HFFc6 (cell line): ENCODE results near the gene HSPA1B. TPM values are rescaled to one million over a fixed set of nuclear protein-coding genes. Genes with fewer than 3 reads are reported as not detected.
"Not testable (repeated sequence)": the region's sequence is repeated elsewhere in the genome, so short reads cannot be mapped to it uniquely, and the experiment has no call there.

Experiments used
- DNase-seq: peaks from one replicate; pipeline ENCODE4 v3.0.0-alpha.2; 2018
- H3K27ac Mint-ChIP-seq: 2 replicates; pipeline ENCODE4 v1.8.0; 2020; ENCODE audit warnings: mild to moderate bottlenecking, mixed read lengths
- H3K27me3 Mint-ChIP-seq: 2 replicates; pipeline ENCODE4 v1.8.0; 2021; ENCODE audit warnings: mild to moderate bottlenecking, moderate library complexity, mixed read lengths; ENCODE audit not compliant: insufficient read depth
- H3K36me3 Mint-ChIP-seq: 2 replicates; pipeline ENCODE4 v1.8.0; 2021; ENCODE audit warnings: low read depth, mixed read lengths
- H3K4me1 Mint-ChIP-seq: 2 replicates; pipeline ENCODE4 v1.8.0; 2020; ENCODE audit warnings: low read depth, mixed read lengths
- H3K4me3 Mint-ChIP-seq: 2 replicates; pipeline ENCODE4 v1.8.0; 2020; ENCODE audit warnings: mild to moderate bottlenecking, moderate library complexity, mixed read lengths
- H3K9me3 Mint-ChIP-seq: 2 replicates; pipeline ENCODE4 v1.8.0; 2020; ENCODE audit warnings: mild to moderate bottlenecking, mixed read lengths
- total RNA-seq, 6 experiments: library from RNA; stranded (reverse); fragmentation: NEBNext Ultra II Directional; extraction: Animal tissue kit (Norgen Biotek cat#: 25700); gene quantifications; 2 replicates in 1 of 6; 3 replicates in 5 of 6; pipeline ENCODE4 v1.2.3, GENCODE V29; 2021
- TF ChIP-seq, protein P1 (sequence below): fragments of 200-600 bp; sonication (generic); IDR thresholded peaks from 2 replicates; pipeline ENCODE4 v1.5.0; 2021; ENCODE audit warnings: antibody characterized with exemption, mild to moderate bottlenecking

The HSPA1B gene
- total RNA-seq, 6 experiments from 2014 or later: 95.5 to 116 (median 98.9) TPM

DNA sequence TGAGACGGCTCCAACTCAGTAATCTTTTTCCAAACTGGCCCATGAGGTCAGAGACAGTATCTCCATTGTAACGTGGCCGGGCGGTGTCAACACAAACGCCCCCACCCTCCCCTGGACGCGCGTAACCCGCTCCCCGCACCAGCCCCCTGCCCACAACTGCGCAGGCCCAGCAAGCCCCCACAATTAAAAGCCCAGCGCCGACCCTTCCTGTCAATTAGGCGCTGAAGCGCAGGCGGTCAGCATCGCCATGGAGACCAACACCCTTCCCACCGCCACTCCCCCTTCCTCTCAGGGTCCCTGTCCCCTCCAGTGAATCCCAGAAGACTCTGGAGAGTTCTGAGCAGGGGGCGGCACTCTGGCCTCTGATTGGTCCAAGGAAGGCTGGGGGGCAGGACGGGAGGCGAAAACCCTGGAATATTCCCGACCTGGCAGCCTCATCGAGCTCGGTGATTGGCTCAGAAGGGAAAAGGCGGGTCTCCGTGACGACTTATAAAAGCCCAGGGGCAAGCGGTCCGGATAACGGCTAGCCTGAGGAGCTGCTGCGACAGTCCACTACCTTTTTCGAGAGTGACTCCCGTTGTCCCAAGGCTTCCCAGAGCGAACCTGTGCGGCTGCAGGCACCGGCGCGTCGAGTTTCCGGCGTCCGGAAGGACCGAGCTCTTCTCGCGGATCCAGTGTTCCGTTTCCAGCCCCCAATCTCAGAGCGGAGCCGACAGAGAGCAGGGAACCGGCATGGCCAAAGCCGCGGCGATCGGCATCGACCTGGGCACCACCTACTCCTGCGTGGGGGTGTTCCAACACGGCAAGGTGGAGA is 12.3 kb upstream of the HSPA1B start, which contains the start of the genes HSPA1A and HSPA1L:
Gene HSPA1A, plus strand, starts transcription at position 519 of the 814 bp plus-strand sequence. Its CDS starts 214 bp downstream, at position 733.
Gene HSPA1L, minus strand, starts transcription at position 259 of the 814 bp plus-strand sequence. CDS start 3,311 bp downstream, outside the sequence.
- Mint-ChIP-seq H3K27me3 (peaks cover 8% of the 10 kb centered on the region), H3K9me3 (peaks cover 11% of the 10 kb centered on the region), H3K36me3 (peaks cover 18% of the 10 kb centered on the region), H3K4me3 (peak within 1 kb of the TSS; percentile 94), H3K27ac (peak within 1 kb of the TSS; percentile 99), H3K4me1 (peaks cover 43% of the 10 kb centered on the region)
- peak; percentile 97 for DNase-seq
- TF ChIP-seq, protein P1, sequence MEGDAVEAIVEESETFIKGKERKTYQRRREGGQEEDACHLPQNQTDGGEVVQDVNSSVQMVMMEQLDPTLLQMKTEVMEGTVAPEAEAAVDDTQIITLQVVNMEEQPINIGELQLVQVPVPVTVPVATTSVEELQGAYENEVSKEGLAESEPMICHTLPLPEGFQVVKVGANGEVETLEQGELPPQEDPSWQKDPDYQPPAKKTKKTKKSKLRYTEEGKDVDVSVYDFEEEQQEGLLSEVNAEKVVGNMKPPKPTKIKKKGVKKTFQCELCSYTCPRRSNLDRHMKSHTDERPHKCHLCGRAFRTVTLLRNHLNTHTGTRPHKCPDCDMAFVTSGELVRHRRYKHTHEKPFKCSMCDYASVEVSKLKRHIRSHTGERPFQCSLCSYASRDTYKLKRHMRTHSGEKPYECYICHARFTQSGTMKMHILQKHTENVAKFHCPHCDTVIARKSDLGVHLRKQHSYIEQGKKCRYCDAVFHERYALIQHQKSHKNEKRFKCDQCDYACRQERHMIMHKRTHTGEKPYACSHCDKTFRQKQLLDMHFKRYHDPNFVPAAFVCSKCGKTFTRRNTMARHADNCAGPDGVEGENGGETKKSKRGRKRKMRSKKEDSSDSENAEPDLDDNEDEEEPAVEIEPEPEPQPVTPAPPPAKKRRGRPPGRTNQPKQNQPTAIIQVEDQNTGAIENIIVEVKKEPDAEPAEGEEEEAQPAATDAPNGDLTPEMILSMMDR: no peak

DNA sequence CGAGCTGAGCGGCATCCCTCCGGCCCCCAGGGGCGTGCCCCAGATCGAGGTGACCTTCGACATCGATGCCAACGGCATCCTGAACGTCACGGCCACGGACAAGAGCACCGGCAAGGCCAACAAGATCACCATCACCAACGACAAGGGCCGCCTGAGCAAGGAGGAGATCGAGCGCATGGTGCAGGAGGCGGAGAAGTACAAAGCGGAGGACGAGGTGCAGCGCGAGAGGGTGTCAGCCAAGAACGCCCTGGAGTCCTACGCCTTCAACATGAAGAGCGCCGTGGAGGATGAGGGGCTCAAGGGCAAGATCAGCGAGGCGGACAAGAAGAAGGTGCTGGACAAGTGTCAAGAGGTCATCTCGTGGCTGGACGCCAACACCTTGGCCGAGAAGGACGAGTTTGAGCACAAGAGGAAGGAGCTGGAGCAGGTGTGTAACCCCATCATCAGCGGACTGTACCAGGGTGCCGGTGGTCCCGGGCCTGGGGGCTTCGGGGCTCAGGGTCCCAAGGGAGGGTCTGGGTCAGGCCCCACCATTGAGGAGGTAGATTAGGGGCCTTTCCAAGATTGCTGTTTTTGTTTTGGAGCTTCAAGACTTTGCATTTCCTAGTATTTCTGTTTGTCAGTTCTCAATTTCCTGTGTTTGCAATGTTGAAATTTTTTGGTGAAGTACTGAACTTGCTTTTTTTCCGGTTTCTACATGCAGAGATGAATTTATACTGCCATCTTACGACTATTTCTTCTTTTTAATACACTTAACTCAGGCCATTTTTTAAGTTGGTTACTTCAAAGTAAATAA is 10.2 kb upstream of the HSPA1B start:
- DNase-seq: not testable (repeated sequence)
- peak overlapping the region; percentile 37 for H3K27ac Mint-ChIP-seq
- peaks cover 58% of the 10 kb centered on the region for H3K4me1 Mint-ChIP-seq

DNA sequence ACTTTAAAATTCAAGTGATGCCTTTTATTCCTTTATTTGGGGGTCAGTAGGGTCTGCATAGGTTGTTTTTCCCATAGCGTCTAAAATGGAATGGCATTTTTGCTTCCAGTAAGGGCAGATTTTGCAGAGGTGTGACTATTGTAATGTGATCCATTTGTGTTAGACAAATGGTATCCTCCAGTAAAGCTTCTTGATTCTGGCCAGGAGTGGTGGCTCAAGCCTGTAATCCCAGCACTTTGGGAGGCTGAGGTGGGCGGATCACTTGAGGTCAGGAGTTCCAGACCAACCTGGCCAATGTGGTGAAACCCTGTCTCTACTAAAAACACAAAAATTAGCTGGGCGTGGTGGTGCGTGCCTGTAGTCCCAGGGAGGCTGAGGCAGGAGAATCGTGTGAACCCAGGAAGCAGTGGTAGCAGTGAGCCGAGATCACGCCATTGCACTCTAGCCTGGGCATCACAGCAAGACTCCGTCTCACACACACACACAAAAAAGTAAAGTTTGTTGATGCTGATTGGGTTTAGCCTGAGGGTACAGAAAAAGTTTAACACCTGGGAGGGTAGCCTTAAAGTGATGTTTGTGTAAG is 9.5 kb upstream of the HSPA1B start:
- Mint-ChIP-seq H3K4me1 (peaks cover 65% of the 10 kb centered on the region), H3K4me3 (peak overlapping the region; percentile 86), H3K27ac (peak overlapping the region; percentile 48), H3K9me3 (peaks cover 11% of the 10 kb centered on the region), H3K36me3 (peaks cover 18% of the 10 kb centered on the region), H3K27me3 (peaks cover 11% of the 10 kb centered on the region)
- not testable (repeated sequence) for DNase-seq

More for the DNA sequence above, 10.2 kb upstream of the HSPA1B start:
- peak overlapping the region; percentile 86 for H3K4me3 Mint-ChIP-seq
- H3K9me3 Mint-ChIP-seq: peaks cover 11% of the 10 kb centered on the region
- peaks cover 11% of the 10 kb centered on the region for H3K27me3 Mint-ChIP-seq
- peaks cover 18% of the 10 kb centered on the region for H3K36me3 Mint-ChIP-seq

DNA sequence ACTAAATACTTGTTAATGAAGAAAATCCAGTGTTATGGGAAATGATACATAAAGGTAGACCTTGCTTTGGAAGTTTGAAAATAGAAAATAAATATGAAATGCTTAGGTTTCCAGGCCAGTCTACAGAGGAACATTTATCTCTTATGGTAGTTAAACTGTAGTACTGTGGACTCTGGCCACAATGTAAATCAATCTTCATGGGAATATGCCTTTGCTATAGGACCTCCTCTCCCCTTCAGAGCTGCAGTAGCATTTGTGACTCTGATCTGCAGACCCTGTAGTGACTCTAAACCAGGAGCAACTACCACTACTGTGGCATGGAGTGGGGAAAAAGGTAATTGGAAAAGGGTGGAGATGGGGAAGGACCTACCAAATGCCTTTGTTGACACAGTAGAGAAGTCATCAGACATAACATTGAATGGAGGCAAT is 7.7 kb upstream of the HSPA1B start:
- Mint-ChIP-seq H3K36me3 (peaks cover 18% of the 10 kb centered on the region), H3K27me3 (peaks cover 7% of the 10 kb centered on the region), H3K4me3 (no peak overlapping the region), H3K4me1 (peaks cover 62% of the 10 kb centered on the region), H3K9me3 (peaks cover 11% of the 10 kb centered on the region), H3K27ac (peak overlapping the region; percentile 10)
- no peak for DNase-seq
- TF ChIP-seq, protein P1: no peak

DNA sequence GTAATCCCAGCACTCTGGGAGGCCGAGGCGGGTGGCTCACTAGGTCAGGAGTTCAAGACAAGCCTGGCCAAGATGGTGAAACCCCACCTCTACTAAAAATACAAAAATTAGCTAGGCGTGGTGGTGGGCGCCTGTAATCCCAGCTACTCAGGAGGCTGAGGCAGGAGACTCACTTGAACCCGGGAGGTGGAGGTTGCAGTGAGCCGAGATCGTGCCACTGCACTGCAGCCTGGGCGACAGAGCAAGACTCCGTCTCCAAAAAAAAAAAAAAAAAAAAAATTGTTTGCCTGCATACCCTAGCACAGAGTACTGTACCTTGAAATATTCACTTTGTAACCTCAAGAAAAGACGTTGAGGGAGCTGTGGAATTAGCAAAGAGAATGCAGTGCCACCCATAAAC is 7.1 kb upstream of the HSPA1B start:
- not testable (repeated sequence) for H3K4me3 Mint-ChIP-seq, DNase-seq, H3K27me3 Mint-ChIP-seq
- Mint-ChIP-seq H3K4me1 (peaks cover 62% of the 10 kb centered on the region), H3K27ac (peak overlapping the region; percentile 98; the same call in 1 of the 2 replicates), H3K36me3 (peaks cover 16% of the 10 kb centered on the region), H3K9me3 (peaks cover 10% of the 10 kb centered on the region)

DNA sequence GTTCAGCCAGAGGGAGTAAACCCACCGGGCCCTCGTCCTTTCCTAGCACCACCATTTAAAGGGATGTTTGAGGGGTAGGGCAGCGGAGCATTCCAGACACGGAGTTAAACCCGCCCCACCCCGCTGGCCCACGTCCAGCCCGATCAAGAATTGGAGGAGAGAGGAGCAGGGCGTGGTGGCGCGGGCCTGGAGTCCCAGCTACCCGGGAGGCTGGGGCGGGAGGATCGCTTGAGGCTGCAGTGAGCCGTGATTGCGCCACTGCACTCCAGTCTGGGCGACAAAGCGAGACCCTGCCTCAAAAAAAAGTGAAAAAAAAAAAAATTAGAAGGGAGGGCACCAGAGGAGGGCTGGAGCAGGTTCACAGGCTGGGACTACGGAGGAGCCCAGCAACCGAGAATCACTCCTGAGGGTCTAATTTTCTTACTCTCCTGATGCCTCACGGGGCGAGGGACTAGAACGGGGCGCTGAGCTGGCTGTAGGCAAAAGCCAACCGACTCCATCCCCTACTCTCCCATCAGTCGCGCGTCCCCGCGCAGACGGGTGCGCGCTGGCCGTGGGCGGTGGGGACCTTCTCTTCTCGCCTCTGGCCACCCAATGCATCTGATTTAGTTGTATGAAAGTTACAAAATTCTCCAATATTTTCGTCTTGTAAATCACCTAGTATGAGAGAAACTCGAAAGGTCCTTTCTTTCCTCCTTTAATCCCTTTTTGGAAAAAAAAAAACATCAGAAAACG is 6.1 kb upstream of the HSPA1B start:
- peaks cover 13% of the 10 kb centered on the region; the same call in 1 of the 2 replicates for H3K36me3 Mint-ChIP-seq
- no peak for DNase-seq
- TF ChIP-seq, protein P1: no peak
- peaks cover 68% of the 10 kb centered on the region for H3K4me1 Mint-ChIP-seq
- H3K4me3 Mint-ChIP-seq: peak overlapping the region; percentile 92
- peaks cover 3% of the 10 kb centered on the region for H3K27me3 Mint-ChIP-seq
- peaks cover 7% of the 10 kb centered on the region for H3K9me3 Mint-ChIP-seq
- peak overlapping the region; percentile 98 for H3K27ac Mint-ChIP-seq
